ENCODE results near the gene MBD2.

DNA sequence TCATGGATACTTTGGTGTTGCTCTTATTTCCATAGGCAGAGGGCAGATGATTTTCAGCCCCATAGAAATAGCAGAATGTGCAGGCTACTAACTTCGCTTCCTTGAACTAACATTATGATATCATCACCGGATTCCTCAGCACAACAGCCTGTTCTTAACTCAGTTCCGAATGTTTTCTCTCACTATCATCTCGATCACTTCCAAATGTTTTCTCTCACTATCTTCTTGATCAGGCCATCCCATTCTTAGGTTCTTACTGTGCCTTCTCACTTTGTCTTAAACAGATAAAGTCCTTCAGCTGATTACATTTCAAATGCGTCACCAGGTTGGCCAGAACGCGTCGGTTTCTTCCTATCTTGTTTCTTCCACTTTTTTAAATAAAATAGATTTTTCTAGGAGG lies 11.4 kb upstream of the MBD2 start:
- no peak for TF ChIP-seq EZH2 (IDR thresholded peaks at IDR 0.05; ENCODE audit: borderline replicate concordance, low read length)
- no peak for TF ChIP-seq CTCF (conservative IDR thresholded peaks at IDR 0.05 in 1 of 2, IDR thresholded peaks at IDR 0.05 in 1 of 2; ENCODE audit: extremely low read depth in 1 of 2, insufficient read depth in 1 of 2, low read depth in 1 of 2, low read length in 2 of 2)
